GM13977 (cell line): Measurements from ENCODE around the gene LALBA.

Experiments
- DNase-seq: peaks from one replicate; pipeline ENCODE4 v3.0.0; 2012; ENCODE audit warnings: low spot score
- CTCF ChIP-seq: IDR thresholded peaks from 2 replicates; pipeline ENCODE4 v1.5.1; 2012; ENCODE audit warnings: mild to moderate bottlenecking, control low read depth; ENCODE audit not compliant: insufficient read depth; ENCODE audit errors: extremely low read depth, missing control alignments
- in situ Hi-C: fragments of 300-500 bp; cut with MboI; formaldehyde crosslinking; loops from one replicate; pipeline ENCODE4 v1.12.0; 2022; ENCODE audit warnings: low sequenced_read_pairs, low pct_unique_long_range_greater_than_20kb, mixed read lengths, inconsistent platforms; ENCODE audit not compliant: unreplicated experiment

Gene LALBA

GRCh38 chr12:48600552-48600951 is 30.7 kb upstream of the LALBA start:
- in situ Hi-C loops = loop anchor here (25.0 kb wide), 1 partner anchor 413 kb away; the partner anchor contains the start of gene CCDC184
- DNase-seq = no peak
- no peak for TF ChIP-seq CTCF

- TF ChIP-seq CTCF = no peak
- DNase-seq = no peak
- in situ Hi-C loops = no loop called here
These were observed 22.8 kb upstream of the LALBA start for GRCh38 chr12:48592591-48593086.

GRCh38 chr12:48586361-48586760 is 16.5 kb upstream of the LALBA start:
- no peak for DNase-seq
- in situ Hi-C loops = no loop called here
- TF ChIP-seq CTCF = no peak

- in situ Hi-C loops = no loop called here
- no peak for TF ChIP-seq CTCF
- DNase-seq = no peak
These were observed 13.9 kb upstream of the LALBA start for GRCh38 chr12:48583728-48584127.

- in situ Hi-C loops = no loop called here
- no peak for DNase-seq
- TF ChIP-seq CTCF = no peak
These were observed 11.0 kb upstream of the LALBA start for GRCh38 chr12:48580831-48581230.

- no peak for DNase-seq
- TF ChIP-seq CTCF = no peak
- in situ Hi-C loops = no loop called here
These were observed 2.5 kb upstream of the LALBA start for GRCh38 chr12:48572326-48572725.

- in situ Hi-C loops = no loop called here
- TF ChIP-seq CTCF = no peak
These were observed 2.1 kb downstream of the LALBA start for GRCh38 chr12:48567731-48568130.

More at GRCh38 chr12:48567731-48568130, 2.1 kb downstream of the LALBA start:
- DNase-seq = no peak
